Pancreas (tissue), 10 donors: ENCODE data around the gene PTPRK. TPM values are rescaled to one million over a fixed set of nuclear protein-coding genes. Genes with fewer than 3 reads are reported as not detected.

Source experiments
- ATAC-seq, 4 donors: fragments of 200-7000 bp; cut with Tn5 transposase; one replicate each; pipeline versions ENCODE4 v1.8.0 to v1.9.1; 2020; ENCODE audit warnings: mild to moderate bottlenecking in 4 of 4, moderate library complexity in 4 of 4
- DNase-seq, 6 donors: peaks; one replicate each; pipeline ENCODE4 v3.0.0-alpha.2; 2020
- FAIRE-seq: peaks from 2 replicates; lab custom pipeline; 2012; peaks lifted over from hg19 to GRCh38; lab: Jason Lieb, UNC
- H3K27ac ChIP-seq, 4 donors: fragments of 200-600 bp; sonication (generic); 1 replicate in 3 of 4; 2 replicates in 1 of 4; pipeline versions ENCODE4 v1.5.0 to v1.8.0; 2020
- H3K27me3 ChIP-seq, 4 donors: fragments of 200-600 bp; one replicate each; pipeline ENCODE4 v1.8.0; 2021
- H3K36me3 ChIP-seq, 3 donors: fragments of 200-600 bp; sonication (generic) in 1 of 3; one replicate each; pipeline versions ENCODE4 v1.5.0 to v1.8.0; 2020 to 2021
- H3K4me1 ChIP-seq, 3 donors: fragments of 200-600 bp; one replicate each; pipeline ENCODE4 v1.8.0; 2021
- H3K4me3 ChIP-seq, 4 donors: fragments of 200-600 bp; sonication (generic) in 2 of 4; one replicate each; pipeline versions ENCODE4 v1.5.0 to v1.8.0; 2020 to 2021
- H3K9me3 ChIP-seq, 4 donors: fragments of 200-600 bp; one replicate each; pipeline ENCODE4 v1.8.0; 2021
- WGBS, 2 donors: extraction: QIAGEN DNeasy Blood & Tissue Kit; methylation state at CpG; one replicate each; pipeline ENCODE4 v1.1.7; 2013; 5-methylcytosine and 5-hydroxymethylcytosine counted together
- intact Hi-C, 3 donors: fragments of 100-400 bp; cut with DNase I; formaldehyde crosslinking; loops; one replicate each; pipeline versions ENCODE4 v1.11.1 to v1.14.2; 2022
- polyA plus RNA-seq, 2 donors: library from polyadenylated mRNA; stranded (reverse); fragments of 200-250 nt; gene quantifications; one replicate each; pipeline ENCODE4 v1.2.3, GENCODE V29; 2013
- total RNA-seq, 6 donors: library from RNA; stranded (reverse); fragmentation: NEBNext Ultra II Directional in 4 of 6; extraction: Animal tissue kit (Norgen Biotek cat#: 25700) in 4 of 6; gene quantifications; one replicate each; pipeline versions ENCODE4 v1.2.1 to v1.2.4, GENCODE V29; 2021 to 2023
- TF ChIP-seq, protein P1 (sequence below), 4 donors: fragments of 200-600 bp; sonication (generic) in 3 of 4; IDR thresholded peaks; one replicate each; pipeline versions ENCODE4 v1.5.0 to v1.8.0; 2021; ENCODE audit warnings: antibody characterized with exemption in 4 of 4
- donor health status: healthy with polysubstance abuse.
- donor health status: DM: no; HTN: no; CAD: no; lungs with moderate emphysema.
- donor health status: DM: no; HTN: no; CAD: no.
- donor health status: control.
- donor health status: control.
- donor health status: Bipolar disorder and iron deficiency.
- donor health status: DM: yes; HTN: yes; CAD: no.
- donor health status: DM: no; HTN: no; CAD: no.
- donor health status: DM: no; HTN: no; CAD: no.
- donor health status: DM: yes; HTN: yes; CAD: no.

Gene PTPRK
- total and polyA plus RNA-seq, 8 donors, result 10.5 to 72.7 (median 51.7) TPM

DNA sequence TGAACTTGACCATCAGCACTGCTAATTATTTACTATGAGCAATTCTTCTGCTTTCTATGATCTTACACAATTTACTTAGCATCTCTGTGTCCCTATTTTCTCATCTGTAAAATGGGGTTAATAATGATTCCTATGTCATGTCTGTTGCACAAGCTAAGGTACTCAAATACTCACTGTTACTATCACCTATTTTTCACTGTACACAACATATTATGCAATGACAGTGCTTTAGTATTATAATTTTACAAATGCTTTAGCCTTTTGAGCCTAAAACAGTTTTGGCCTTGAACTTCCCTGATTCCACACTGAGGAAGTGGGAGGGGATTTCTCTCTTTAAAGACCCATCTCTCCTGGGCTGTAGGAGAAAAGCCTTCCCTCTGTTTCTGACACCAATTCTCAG lies 582.7 kb downstream of the PTPRK start:
- TF ChIP-seq, protein P1, sequence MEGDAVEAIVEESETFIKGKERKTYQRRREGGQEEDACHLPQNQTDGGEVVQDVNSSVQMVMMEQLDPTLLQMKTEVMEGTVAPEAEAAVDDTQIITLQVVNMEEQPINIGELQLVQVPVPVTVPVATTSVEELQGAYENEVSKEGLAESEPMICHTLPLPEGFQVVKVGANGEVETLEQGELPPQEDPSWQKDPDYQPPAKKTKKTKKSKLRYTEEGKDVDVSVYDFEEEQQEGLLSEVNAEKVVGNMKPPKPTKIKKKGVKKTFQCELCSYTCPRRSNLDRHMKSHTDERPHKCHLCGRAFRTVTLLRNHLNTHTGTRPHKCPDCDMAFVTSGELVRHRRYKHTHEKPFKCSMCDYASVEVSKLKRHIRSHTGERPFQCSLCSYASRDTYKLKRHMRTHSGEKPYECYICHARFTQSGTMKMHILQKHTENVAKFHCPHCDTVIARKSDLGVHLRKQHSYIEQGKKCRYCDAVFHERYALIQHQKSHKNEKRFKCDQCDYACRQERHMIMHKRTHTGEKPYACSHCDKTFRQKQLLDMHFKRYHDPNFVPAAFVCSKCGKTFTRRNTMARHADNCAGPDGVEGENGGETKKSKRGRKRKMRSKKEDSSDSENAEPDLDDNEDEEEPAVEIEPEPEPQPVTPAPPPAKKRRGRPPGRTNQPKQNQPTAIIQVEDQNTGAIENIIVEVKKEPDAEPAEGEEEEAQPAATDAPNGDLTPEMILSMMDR (IDR thresholded peaks at IDR 0.05), result no peak
- ATAC-seq, result no peak
- no peaks in the 10 kb centered on the region for H3K27me3 ChIP-seq
- no peaks in the 10 kb centered on the region for H3K9me3 ChIP-seq
- intact Hi-C loops, result no loop called here
- H3K27ac ChIP-seq, result no peak overlapping the region
- no peaks in the 10 kb centered on the region for H3K36me3 ChIP-seq
- FAIRE-seq, result no peak
- no peak for DNase-seq
- H3K4me1 ChIP-seq, result peaks cover 0 to 5% (median 0%) of the 10 kb centered on the region in 3 donors
- no peak overlapping the region for H3K4me3 ChIP-seq

- no peak for ATAC-seq
- H3K4me1 ChIP-seq, result peaks cover 0 to 5% (median 0%) of the 10 kb centered on the region in 3 donors
- DNase-seq, result no peak
- H3K27ac ChIP-seq, result no peak overlapping the region
- WGBS, 2 donors, result 64 to 86% methylated on average over 2 of the region's 2 CpGs
- no peaks in the 10 kb centered on the region for H3K36me3 ChIP-seq
- TF ChIP-seq, protein P1 (IDR thresholded peaks at IDR 0.05), result no peak
- no peak overlapping the region for H3K4me3 ChIP-seq
- intact Hi-C loops, result no loop called here
- H3K27me3 ChIP-seq, result no peaks in the 10 kb centered on the region
- no peak for FAIRE-seq
- H3K9me3 ChIP-seq, result no peaks in the 10 kb centered on the region
These were observed 583.3 kb downstream of the PTPRK start for GRCh38 chr6:127937102-127937501.

DNA sequence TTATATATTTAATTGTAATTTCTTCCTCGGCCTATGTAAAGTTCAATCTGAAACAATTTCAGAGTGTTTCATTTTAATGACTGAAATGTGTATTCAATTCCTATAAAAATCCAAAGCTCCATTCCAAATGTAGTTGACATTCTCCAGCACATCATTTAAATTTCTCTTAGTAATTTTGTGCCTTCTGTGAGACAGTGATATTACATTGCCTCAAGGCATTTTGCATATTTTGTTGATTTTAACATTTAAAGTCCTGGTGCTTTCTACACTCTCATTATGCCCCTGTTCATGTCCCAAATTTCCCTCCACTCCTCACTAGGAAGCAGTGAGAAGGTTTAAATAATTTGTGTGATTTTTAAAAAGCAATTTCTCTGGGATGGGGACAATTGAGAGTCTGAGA lies 585.4 kb downstream of the PTPRK start:
- TF ChIP-seq, protein P1 (IDR thresholded peaks at IDR 0.05), result no peak

DNA sequence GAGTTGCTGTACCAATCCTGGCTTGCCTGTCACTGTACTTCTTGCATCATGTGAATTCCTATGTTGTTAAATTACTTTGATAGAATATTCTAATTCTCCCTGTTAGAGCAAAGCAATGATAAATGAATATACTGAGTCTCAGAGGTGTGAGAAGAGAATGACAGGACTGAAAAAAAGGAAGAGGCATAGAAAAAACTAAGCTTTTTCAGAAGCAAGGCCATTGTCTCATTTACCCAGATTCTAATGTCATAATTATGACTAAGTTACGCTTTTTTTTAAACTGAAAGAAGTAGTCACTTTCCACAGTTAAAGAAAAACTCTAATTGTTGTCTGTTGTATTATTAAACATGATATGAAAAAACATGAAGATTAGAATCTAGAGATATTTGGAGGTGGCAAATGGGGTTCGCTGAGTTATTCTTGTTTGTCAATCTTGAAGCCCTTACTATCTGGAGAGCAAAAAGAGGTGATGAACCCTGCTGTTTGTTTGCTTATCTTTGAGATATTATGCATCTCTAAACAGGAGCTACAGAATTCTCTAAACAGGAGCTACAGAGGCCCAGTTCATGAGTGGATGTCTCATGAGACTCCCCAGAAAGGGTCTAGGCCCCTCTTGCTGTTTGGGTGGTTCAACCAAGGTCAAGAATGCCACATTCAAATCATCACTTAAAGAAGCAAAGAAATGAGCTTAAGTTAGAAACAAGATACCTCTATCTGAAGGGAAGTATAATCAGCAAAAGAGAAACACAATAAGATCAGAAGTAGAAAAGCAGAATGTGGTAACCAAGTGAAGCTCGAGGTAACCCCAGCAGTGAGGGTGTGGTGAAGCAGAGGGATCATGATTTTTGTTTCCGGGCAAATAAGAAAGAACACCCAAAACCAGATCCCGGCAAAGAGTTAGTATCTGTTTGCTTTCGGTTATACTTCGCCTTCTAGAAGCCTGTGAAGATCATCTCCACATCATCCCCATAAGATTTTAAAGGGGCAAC lies 586.3 kb downstream of the PTPRK start:
- intact Hi-C loops, result no loop called here
- Histone ChIP-seq H3K27me3 (no peaks in the 10 kb centered on the region), H3K27ac (no peak overlapping the region), H3K36me3 (no peaks in the 10 kb centered on the region), H3K4me1 (peaks cover 0 to 2% (median 0%) of the 10 kb centered on the region in 3 donors), H3K9me3 (no peaks in the 10 kb centered on the region), H3K4me3 (no peak overlapping the region)
- DNase-seq (no peak), FAIRE-seq (no peak), ATAC-seq (no peak)
- TF ChIP-seq, protein P1 (IDR thresholded peaks at IDR 0.05), result no peak
- WGBS, 2 donors, result 81 to 84% methylated on average over 7 of the region's 7 CpGs

More for the DNA sequence above, 585.4 kb downstream of the PTPRK start:
- H3K4me3 ChIP-seq, result no peak overlapping the region
- DNase-seq, result no peak
- H3K9me3 ChIP-seq, result no peaks in the 10 kb centered on the region
- no peaks in the 10 kb centered on the region for H3K27me3 ChIP-seq
- H3K36me3 ChIP-seq, result no peaks in the 10 kb centered on the region
- ATAC-seq, result no peak
- WGBS, 2 donors, result 74 to 88% methylated on average over 1 of the region's 1 CpG
- H3K4me1 ChIP-seq, result peaks cover 0 to 5% (median 0%) of the 10 kb centered on the region in 3 donors
- no peak for FAIRE-seq
- intact Hi-C loops, result no loop called here
- no peak overlapping the region for H3K27ac ChIP-seq

DNA sequence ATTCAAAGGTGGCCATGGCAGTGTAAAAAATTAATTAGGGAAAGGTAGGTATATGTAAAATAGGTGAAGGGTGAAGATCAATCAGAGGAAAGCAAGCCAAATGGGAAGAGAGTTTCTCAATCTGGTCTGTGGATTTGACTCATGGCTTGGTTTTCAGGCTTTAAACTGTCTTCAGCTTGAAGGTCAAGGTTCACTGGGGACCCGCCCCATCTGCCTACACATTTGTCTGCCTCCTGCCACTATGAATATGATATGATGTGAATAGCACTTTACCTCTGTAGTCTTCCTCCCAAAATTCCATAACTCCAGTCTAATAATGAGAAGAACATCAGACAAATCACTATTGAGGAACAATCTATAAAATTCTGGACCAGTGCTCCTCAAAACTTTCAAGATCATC lies 587.3 kb downstream of the PTPRK start:
- Histone ChIP-seq H3K27me3 (no peaks in the 10 kb centered on the region), H3K9me3 (no peaks in the 10 kb centered on the region), H3K27ac (no peak overlapping the region), H3K36me3 (no peaks in the 10 kb centered on the region), H3K4me3 (no peak overlapping the region), H3K4me1 (no peaks in the 10 kb centered on the region)
- 64 to 90% methylated on average over 1 of the region's 1 CpG for WGBS, 2 donors
- DNase-seq, result no peak
- TF ChIP-seq, protein P1 (IDR thresholded peaks at IDR 0.05), result no peak
- ATAC-seq, result no peak
- FAIRE-seq, result no peak
- intact Hi-C loops, result no loop called here
